Measurements from ENCODE around the gene LTF. TPM values are rescaled to one million over a fixed set of nuclear protein-coding genes. Genes with fewer than 3 reads are reported as not detected.
"Not testable (repeated sequence)": the region's sequence is repeated elsewhere in the genome, so short reads cannot be mapped to it uniquely, and the experiment has no call there.

LTF gene
- total RNA-seq, 1 donor from 2014 or later, result not detected

GRCh38 chr3:46397111-46397510 lies 67.6 kb downstream of the LTF start:
- TF ChIP-seq CTCF (IDR thresholded peaks at IDR 0.05), result no peak
- H3K27ac Mint-ChIP-seq (ENCODE audit: unreplicated experiment), result no peak overlapping the region
- no peaks in the 10 kb centered on the region for H3K4me1 Mint-ChIP-seq (ENCODE audit: low read depth)
- no peaks in the 10 kb centered on the region for H3K9me3 Mint-ChIP-seq (ENCODE audit: low read depth)
- peaks cover 13% of the 10 kb centered on the region for H3K27me3 Mint-ChIP-seq (ENCODE audit: low read depth)
- no peaks in the 10 kb centered on the region for H3K36me3 Mint-ChIP-seq (ENCODE audit: low read depth)
- DNase-seq (ENCODE audit: low spot score), result no peak
- no peak overlapping the region for H3K4me3 Mint-ChIP-seq (ENCODE audit: unreplicated experiment)

GRCh38 chr3:46395766-46396530 lies 68.8 kb downstream of the LTF start:
- H3K9me3 Mint-ChIP-seq (ENCODE audit: low read depth), result no peaks in the 10 kb centered on the region
- TF ChIP-seq CTCF (IDR thresholded peaks at IDR 0.05), result no peak
- DNase-seq (ENCODE audit: low spot score), result no peak
- no peaks in the 10 kb centered on the region for H3K4me1 Mint-ChIP-seq (ENCODE audit: low read depth)
- no peaks in the 10 kb centered on the region for H3K36me3 Mint-ChIP-seq (ENCODE audit: low read depth)
- H3K27ac Mint-ChIP-seq (ENCODE audit: unreplicated experiment), result no peak overlapping the region
- no peak overlapping the region for H3K4me3 Mint-ChIP-seq (ENCODE audit: unreplicated experiment)
- H3K27me3 Mint-ChIP-seq (ENCODE audit: low read depth), result peaks cover 13% of the 10 kb centered on the region

- peaks cover 13% of the 10 kb centered on the region for H3K27me3 Mint-ChIP-seq (ENCODE audit: low read depth)
- H3K36me3 Mint-ChIP-seq (ENCODE audit: low read depth), result no peaks in the 10 kb centered on the region
- no peaks in the 10 kb centered on the region for H3K4me1 Mint-ChIP-seq (ENCODE audit: low read depth)
- H3K4me3 Mint-ChIP-seq (ENCODE audit: unreplicated experiment), result no peak overlapping the region
- TF ChIP-seq CTCF (IDR thresholded peaks at IDR 0.05), result peak; percentile 12
- no peak overlapping the region for H3K27ac Mint-ChIP-seq (ENCODE audit: unreplicated experiment)
- no peak for DNase-seq (ENCODE audit: low spot score)
- no peaks in the 10 kb centered on the region for H3K9me3 Mint-ChIP-seq (ENCODE audit: low read depth)
Observed at GRCh38 chr3:46395210-46395661, 69.5 kb downstream of the LTF start.

- Mint-ChIP-seq H3K27me3 (ENCODE audit: low read depth) (peaks cover 13% of the 10 kb centered on the region), H3K9me3 (ENCODE audit: low read depth) (no peaks in the 10 kb centered on the region), H3K4me3 (ENCODE audit: unreplicated experiment) (no peak overlapping the region), H3K27ac (ENCODE audit: unreplicated experiment) (no peak overlapping the region), H3K36me3 (ENCODE audit: low read depth) (no peaks in the 10 kb centered on the region), H3K4me1 (ENCODE audit: low read depth) (no peaks in the 10 kb centered on the region)
- DNase-seq (ENCODE audit: low spot score), result no peak
- no peak for TF ChIP-seq CTCF (IDR thresholded peaks at IDR 0.05)
Observed at GRCh38 chr3:46393554-46394434, 70.9 kb downstream of the LTF start.

GRCh38 chr3:46393011-46393410 lies 71.7 kb downstream of the LTF start:
- no peak overlapping the region for H3K27ac Mint-ChIP-seq (ENCODE audit: unreplicated experiment)
- H3K36me3 Mint-ChIP-seq (ENCODE audit: low read depth), result no peaks in the 10 kb centered on the region

GRCh38 chr3:46391526-46391925 lies 73.2 kb downstream of the LTF start:
- H3K4me3 Mint-ChIP-seq (ENCODE audit: unreplicated experiment); H3K36me3 Mint-ChIP-seq (ENCODE audit: low read depth): not testable (repeated sequence)

More at GRCh38 chr3:46393011-46393410, 71.7 kb downstream of the LTF start:
- TF ChIP-seq CTCF (IDR thresholded peaks at IDR 0.05), result no peak
- no peaks in the 10 kb centered on the region for H3K9me3 Mint-ChIP-seq (ENCODE audit: low read depth)
- no peak overlapping the region for H3K4me3 Mint-ChIP-seq (ENCODE audit: unreplicated experiment)
- DNase-seq (ENCODE audit: low spot score), result no peak
- H3K27me3 Mint-ChIP-seq (ENCODE audit: low read depth), result peaks cover 13% of the 10 kb centered on the region
- H3K4me1 Mint-ChIP-seq (ENCODE audit: low read depth), result no peaks in the 10 kb centered on the region

More at GRCh38 chr3:46391526-46391925, 73.2 kb downstream of the LTF start:
- H3K9me3 Mint-ChIP-seq (ENCODE audit: low read depth); DNase-seq (ENCODE audit: low spot score); H3K4me1 Mint-ChIP-seq (ENCODE audit: low read depth); H3K27ac Mint-ChIP-seq (ENCODE audit: unreplicated experiment): not testable (repeated sequence)
- H3K27me3 Mint-ChIP-seq (ENCODE audit: low read depth), result peaks cover 13% of the 10 kb centered on the region
